ENCODE results near the gene LUM.

DNA sequence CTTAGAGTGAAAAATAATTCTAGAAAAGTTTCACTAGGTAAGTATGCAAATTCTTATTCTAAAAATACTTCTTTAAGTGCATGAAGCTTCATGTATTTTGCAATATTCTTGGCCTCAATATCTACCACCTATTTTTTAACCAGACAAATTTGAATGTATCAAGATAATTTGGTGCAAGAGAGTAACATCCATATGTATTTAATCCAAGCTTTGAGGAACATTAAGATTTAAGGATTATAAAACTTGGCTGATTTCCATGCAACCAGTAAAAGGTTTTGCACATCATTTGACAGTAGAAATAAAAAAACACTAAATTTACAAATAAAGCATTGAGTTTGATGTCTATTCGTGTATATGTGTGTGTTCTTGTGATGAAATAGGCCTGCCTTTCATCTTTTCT is 7.7 kb downstream of the LUM start:
- no peak for TF ChIP-seq EGR1 (IDR thresholded peaks at IDR 0.05; ENCODE audit: low read depth in 2 of 2)
- no peak for TF ChIP-seq CTCF (IDR thresholded peaks at IDR 0.05; ENCODE audit: low read depth, low read length, missing input control)

Data from liver (tissue), 3 donors.